Neural cell (in vitro differentiated cells): Measurements from ENCODE around the gene DHRS3. TPM values are rescaled to one million over a fixed set of nuclear protein-coding genes. Genes with fewer than 3 reads are reported as not detected.

Source experiments
- H2AFZ ChIP-seq: fragments of 200-600, 300-800 bp; sonication (generic), shearing (Covaris generic); 2 replicates; pipeline ENCODE4 v1.6.0; 2014; ENCODE audit warnings: low read depth, mild to moderate bottlenecking, antibody characterized with exemption, low read length, moderate library complexity
- H3F3A ChIP-seq: fragments of 200-600 bp; shearing (Covaris generic); 2 replicates; pipeline ENCODE4 v1.6.1; 2016; ENCODE audit warnings: mild to moderate bottlenecking, moderate library complexity, mixed read lengths, antibody characterized with exemption, low read length; ENCODE audit not compliant: insufficient read depth, poor library complexity, severe bottlenecking
- H3K27ac ChIP-seq: fragments of 200-600, 300-800 bp; sonication (generic), shearing (Covaris generic); 2 replicates; pipeline ENCODE4 v1.5.1; 2014; ENCODE audit warnings: mild to moderate bottlenecking, low read length, moderate library complexity
- H3K27me3 ChIP-seq: fragments of 300-800, 200-600 bp; sonication (generic), shearing (Covaris generic); 2 replicates; pipeline ENCODE4 v1.6.0; 2014; ENCODE audit warnings: mild to moderate bottlenecking, low read depth, low read length, moderate library complexity; ENCODE audit not compliant: insufficient read depth
- H3K36me3 ChIP-seq: fragments of 300-800, 200-600 bp; sonication (generic), shearing (Covaris generic); 2 replicates; pipeline ENCODE4 v1.5.1; 2014; ENCODE audit warnings: mild to moderate bottlenecking, antibody characterized with exemption, low read length, moderate library complexity; ENCODE audit not compliant: insufficient read depth
- H3K4me2 ChIP-seq: fragments of 300-800, 200-600 bp; sonication (generic), shearing (Covaris generic); 2 replicates; pipeline ENCODE4 v1.6.0; 2014; ENCODE audit warnings: mild to moderate bottlenecking, low read length
- H3K4me3 ChIP-seq: fragments of 300-800, 200-600 bp; sonication (generic), shearing (Covaris generic); 2 replicates; pipeline ENCODE4 v1.5.1; 2014; ENCODE audit warnings: mild to moderate bottlenecking, low read length, moderate library complexity
- H3K79me2 ChIP-seq: fragments of 200-600 bp; shearing (Covaris generic); replicated peaks from 2 replicates; pipeline ENCODE4 v1.6.0; 2014; ENCODE audit warnings: mild to moderate bottlenecking, low read length, moderate library complexity; ENCODE audit not compliant: insufficient read depth
- H3K9ac ChIP-seq: fragments of 300-800, 200-600 bp; sonication (generic), shearing (Covaris generic); 2 replicates; pipeline ENCODE4 v1.6.1; 2016; ENCODE audit warnings: mild to moderate bottlenecking, low read length, mixed read lengths
- H3K9me2 ChIP-seq: fragments of 200-600 bp; shearing (Covaris generic); 2 replicates; pipeline ENCODE4 v1.6.1; 2016; ENCODE audit warnings: mild to moderate bottlenecking, low read length, mixed read lengths; ENCODE audit not compliant: insufficient read depth
- H3K9me3 ChIP-seq: fragments of 200-600, 300-800 bp; sonication (generic), shearing (Covaris generic); 2 replicates; pipeline ENCODE4 v1.6.1; 2016; ENCODE audit warnings: mild to moderate bottlenecking, mixed run types, low read length, moderate library complexity, mixed read lengths
- H4K20me1 ChIP-seq: fragments of 200-600 bp; shearing (Covaris generic); 2 replicates; pipeline ENCODE4 v1.6.1; 2016; ENCODE audit warnings: mild to moderate bottlenecking, mixed run types; ENCODE audit not compliant: insufficient read depth
- EP300 ChIP-seq: fragments of 450-650 bp; conservative IDR thresholded peaks from 2 replicates; pipeline ENCODE4 v1.6.1; 2014; ENCODE audit warnings: antibody characterized with exemption, mild to moderate bottlenecking, moderate library complexity; ENCODE audit not compliant: poor library complexity, severe bottlenecking
- EZH2 ChIP-seq: fragments of 200-600, 300-800 bp; shearing (Covaris generic), sonication (generic); IDR thresholded peaks from 2 replicates; pipeline ENCODE4 v1.6.1; 2014; ENCODE audit warnings: antibody characterized with exemption, low read length, borderline replicate concordance, mild to moderate bottlenecking; ENCODE audit not compliant: insufficient read depth, poor library complexity, severe bottlenecking
- MXI1 ChIP-seq: fragments of 450-650 bp; conservative IDR thresholded peaks from 2 replicates; pipeline ENCODE4 v1.6.1; 2014; ENCODE audit warnings: antibody characterized with exemption, mild to moderate bottlenecking; ENCODE audit not compliant: poor library complexity, severe bottlenecking
- POLR2AphosphoS5 ChIP-seq: IDR thresholded peaks from 2 replicates; pipeline ENCODE4 v1.6.1; 2012
- RAD21 ChIP-seq: fragments of 450-650 bp; conservative IDR thresholded peaks from 2 replicates; pipeline ENCODE4 v1.6.1; 2014; ENCODE audit warnings: antibody characterized with exemption, mild to moderate bottlenecking, moderate library complexity
- REST ChIP-seq: IDR thresholded peaks from 2 replicates; pipeline ENCODE4 v1.6.1; 2012; ENCODE audit warnings: borderline replicate concordance
- SMC3 ChIP-seq: fragments of 450-650 bp; conservative IDR thresholded peaks from 2 replicates; pipeline ENCODE4 v1.6.1; 2014; ENCODE audit warnings: antibody characterized with exemption, mild to moderate bottlenecking, moderate library complexity; ENCODE audit not compliant: poor library complexity
- TAF1 ChIP-seq: IDR thresholded peaks from 2 replicates; pipeline ENCODE4 v1.6.1; 2012; ENCODE audit warnings: low read depth
- polyA plus RNA-seq: library from polyadenylated mRNA; depleted of rRNA; stranded (reverse); fragments of >200 nt; gene quantifications from 2 replicates; pipeline ENCODE4 v1.2.3, GENCODE V29; 2014
- TF ChIP-seq, protein P1 (sequence below): fragments of 450-650 bp; IDR thresholded peaks from 2 replicates; pipeline ENCODE4 v1.5.1; 2014; ENCODE audit warnings: antibody characterized with exemption, mild to moderate bottlenecking, moderate library complexity; ENCODE audit not compliant: poor library complexity, severe bottlenecking

The DHRS3 gene
- polyA plus RNA-seq, 1 donor from 2014 or later = 0.22 TPM

- Histone ChIP-seq H3K4me3 (no peak overlapping the region), H4K20me1 (no peaks in the 10 kb centered on the region), H3K79me2 (no peaks in the 10 kb centered on the region), H3K9me2 (no peaks in the 10 kb centered on the region), H3K9ac (no peak overlapping the region), H3K27me3 (no peaks in the 10 kb centered on the region), H3F3A (no peaks in the 10 kb centered on the region), H3K4me2 (no peak overlapping the region), H3K9me3 (no peaks in the 10 kb centered on the region), H2AFZ (no peak overlapping the region), H3K36me3 (no peaks in the 10 kb centered on the region), H3K27ac (no peak overlapping the region)
- TF ChIP-seq, protein P1, sequence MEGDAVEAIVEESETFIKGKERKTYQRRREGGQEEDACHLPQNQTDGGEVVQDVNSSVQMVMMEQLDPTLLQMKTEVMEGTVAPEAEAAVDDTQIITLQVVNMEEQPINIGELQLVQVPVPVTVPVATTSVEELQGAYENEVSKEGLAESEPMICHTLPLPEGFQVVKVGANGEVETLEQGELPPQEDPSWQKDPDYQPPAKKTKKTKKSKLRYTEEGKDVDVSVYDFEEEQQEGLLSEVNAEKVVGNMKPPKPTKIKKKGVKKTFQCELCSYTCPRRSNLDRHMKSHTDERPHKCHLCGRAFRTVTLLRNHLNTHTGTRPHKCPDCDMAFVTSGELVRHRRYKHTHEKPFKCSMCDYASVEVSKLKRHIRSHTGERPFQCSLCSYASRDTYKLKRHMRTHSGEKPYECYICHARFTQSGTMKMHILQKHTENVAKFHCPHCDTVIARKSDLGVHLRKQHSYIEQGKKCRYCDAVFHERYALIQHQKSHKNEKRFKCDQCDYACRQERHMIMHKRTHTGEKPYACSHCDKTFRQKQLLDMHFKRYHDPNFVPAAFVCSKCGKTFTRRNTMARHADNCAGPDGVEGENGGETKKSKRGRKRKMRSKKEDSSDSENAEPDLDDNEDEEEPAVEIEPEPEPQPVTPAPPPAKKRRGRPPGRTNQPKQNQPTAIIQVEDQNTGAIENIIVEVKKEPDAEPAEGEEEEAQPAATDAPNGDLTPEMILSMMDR = no peak
- TF ChIP-seq REST (no peak), TAF1 (no peak), POLR2AphosphoS5 (no peak), RAD21 (no peak), EZH2 (no peak), MXI1 (no peak), SMC3 (no peak), EP300 (no peak)
Observed at GRCh38 chr1:12552111-12552888, 65.7 kb downstream of the DHRS3 start.

DNA sequence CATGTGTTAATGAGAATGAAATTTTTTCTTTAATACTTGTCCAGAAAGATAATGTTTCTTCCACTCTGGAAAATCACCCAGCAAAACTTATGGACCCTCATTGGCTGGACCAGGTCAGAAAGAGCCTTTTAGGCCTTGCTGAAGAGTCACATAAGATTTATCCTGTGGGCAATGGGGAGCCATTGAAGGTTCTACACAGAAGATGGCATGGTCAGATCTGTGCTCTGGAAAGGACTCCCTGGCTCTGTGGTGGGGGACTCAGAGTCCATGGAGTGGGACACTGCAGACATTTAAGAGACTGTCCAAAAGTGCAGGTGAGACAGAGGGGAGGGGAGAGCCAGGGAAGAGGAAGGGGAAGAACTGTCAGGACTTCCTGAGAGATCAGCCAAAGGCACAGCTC is 66.4 kb downstream of the DHRS3 start:
- no peaks in the 10 kb centered on the region for H3K9me3 ChIP-seq
- no peaks in the 10 kb centered on the region for H3F3A ChIP-seq
- H3K27me3 ChIP-seq = no peaks in the 10 kb centered on the region
- H3K4me2 ChIP-seq = no peak overlapping the region
- no peaks in the 10 kb centered on the region for H4K20me1 ChIP-seq
- H3K79me2 ChIP-seq = no peaks in the 10 kb centered on the region
- H3K4me3 ChIP-seq = no peak overlapping the region
- H3K36me3 ChIP-seq = no peaks in the 10 kb centered on the region
- no peaks in the 10 kb centered on the region for H3K9me2 ChIP-seq
- no peak for TF ChIP-seq RAD21
- no peak overlapping the region for H3K9ac ChIP-seq
- H3K27ac ChIP-seq = no peak overlapping the region
- H2AFZ ChIP-seq = no peak overlapping the region
